Kidney (tissue), 14 donors: ENCODE results near the gene GFRA3. TPM values are rescaled to one million over a fixed set of nuclear protein-coding genes. Genes with fewer than 3 reads are reported as not detected.

ENCODE experiments used
- DNase-seq, 5 donors: peaks; one replicate each; pipeline ENCODE4 v3.0.0-alpha.2; 2013 to 2020
- FAIRE-seq: peaks from 2 replicates; lab custom pipeline; 2012; peaks lifted over from hg19 to GRCh38; lab: Jason Lieb, UNC
- H3K27ac ChIP-seq, 2 donors: one replicate each; pipeline ENCODE4 v1.7.0; 2013; ENCODE audit warnings: low read depth in 2 of 2, low read length in 2 of 2, inconsistent platforms in 1 of 2
- H3K27me3 ChIP-seq: one replicate; pipeline ENCODE4 v1.7.1; 2013; ENCODE audit warnings: low read length, inconsistent platforms; ENCODE audit not compliant: control insufficient read depth, insufficient read depth
- H3K36me3 ChIP-seq, 3 donors: one replicate each; pipeline versions ENCODE4 v1.7.0 to v1.7.1; 2013; ENCODE audit warnings: low read length in 3 of 3, control low read depth in 1 of 3, inconsistent platforms in 1 of 3; ENCODE audit not compliant: insufficient read depth in 3 of 3, control insufficient read depth in 2 of 3
- H3K4me1 ChIP-seq, 3 donors: one replicate each; pipeline versions ENCODE4 v1.7.0 to v1.7.1; 2013; ENCODE audit warnings: low read length in 3 of 3, inconsistent platforms in 1 of 3, low read depth in 1 of 3; ENCODE audit not compliant: control insufficient read depth in 2 of 3, insufficient read depth in 2 of 3
- H3K4me3 ChIP-seq, 3 donors: one replicate each; pipeline versions ENCODE4 v1.7.0 to v1.8.1; 2013; ENCODE audit warnings: low read length in 3 of 3, control low read depth in 1 of 3, inconsistent platforms in 1 of 3
- H3K9ac ChIP-seq, 3 donors: one replicate each; pipeline versions ENCODE4 v1.7.0 to v1.7.1; 2013; ENCODE audit warnings: low read length in 3 of 3, control low read depth in 1 of 3, inconsistent platforms in 1 of 3
- H3K9me3 ChIP-seq, 3 donors: one replicate each; pipeline versions ENCODE4 v1.7.0 to v1.7.1; 2013; ENCODE audit warnings: low read length in 3 of 3, control low read depth in 1 of 3, inconsistent platforms in 1 of 3; ENCODE audit not compliant: control insufficient read depth in 2 of 3, insufficient read depth in 1 of 3
- CTCF ChIP-seq: IDR thresholded peaks from 3 replicates; pipeline ENCODE4 v1.5.1; 2012; ENCODE audit warnings: mild to moderate bottlenecking, moderate library complexity, borderline replicate concordance; ENCODE audit not compliant: insufficient read depth; ENCODE audit errors: extremely low read depth
- intact Hi-C: fragments of 100-400 bp; cut with DNase I; formaldehyde crosslinking; loops from one replicate; pipeline ENCODE4 v1.11.1; 2022
- polyA plus RNA-seq: library from polyadenylated mRNA; stranded (reverse); fragments of 350-450 nt; fragmentation: Illumina TruSeq; extraction: RNeasy Lipid Tissue Mini Kit (QIAGEN cat#74804); gene quantifications from one replicate; pipeline ENCODE4 v1.2.3, GENCODE V29; 2014; ENCODE audit warnings: low read depth, low replicate concordance; ENCODE audit not compliant: insufficient read depth
- total RNA-seq: library from RNA; stranded (reverse); fragmentation: NEBNext Ultra II Directional; extraction: Animal tissue kit (Norgen Biotek cat#: 25700); gene quantifications from one replicate; pipeline ENCODE4 v1.2.1, GENCODE V29; 2021
- donor health status: control.
- donor health status: control.
- donor health status: control.
- donor health status: control.
- donor health status: control.
- donor health status: DM: yes; HTN: yes; CAD: no.
- donor health status: Normal renal cell carcinoma (clear cell type).

The GFRA3 gene
- total and polyA plus RNA-seq, 2 donors from 2014 or later, result 0.41 to 1.0 TPM

DNA sequence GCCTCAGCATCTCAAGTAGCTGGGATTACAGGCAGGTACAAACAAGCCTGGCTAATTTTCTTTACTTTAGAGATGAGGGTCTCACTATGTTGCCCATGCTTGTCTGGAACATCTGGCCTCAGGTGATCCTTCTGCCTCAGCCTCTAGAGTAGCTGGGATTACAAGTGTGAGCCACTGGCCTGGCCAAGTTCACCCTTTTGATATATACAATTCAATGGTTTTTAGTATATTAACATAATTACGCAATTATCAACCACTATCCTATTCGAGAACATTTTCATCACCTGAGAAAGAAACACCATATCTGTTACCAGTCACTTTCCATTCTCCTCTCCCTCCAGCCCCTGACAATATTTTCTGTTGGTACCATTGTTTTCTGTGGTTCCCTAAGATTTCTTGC is 57.6 kb downstream of the GFRA3 start:
- Histone ChIP-seq H3K4me3 (no peak overlapping the region), H3K9me3 (no peaks in the 10 kb centered on the region), H3K36me3 (no peaks in the 10 kb centered on the region), H3K9ac (no peak overlapping the region), H3K27ac (no peak overlapping the region), H3K27me3 (no peaks in the 10 kb centered on the region), H3K4me1 (peaks cover 0 to 4% (median 0%) of the 10 kb centered on the region in 3 donors)
- FAIRE-seq, result no peak
- no peak for DNase-seq
- intact Hi-C loops, result no loop called here
- TF ChIP-seq CTCF, result no peak

GRCh38 chr5:138213161-138214029 is 61.0 kb downstream of the GFRA3 start, which contains the start of gene CDC23:
Gene CDC23, minus strand, starts transcription at chr5:138213323. Its CDS starts 11 bp downstream, at chr5:138213312.
- peak; percentile 99 for FAIRE-seq

GRCh38 chr5:138212828-138213160 is 61.6 kb downstream of the GFRA3 start:
- TF ChIP-seq CTCF, result no peak
- intact Hi-C loops, result no loop called here
- Histone ChIP-seq H3K9ac (peak overlapping the region; percentile 74 to 99 (median 88)), H3K4me3 (peak overlapping the region; percentile 94 to 100 (median 95)), H3K36me3 (no peaks in the 10 kb centered on the region), H3K4me1 (peaks cover 0 to 4% (median 0%) of the 10 kb centered on the region in 3 donors), H3K27ac (peak overlapping the region; percentile 67 to 68), H3K27me3 (no peaks in the 10 kb centered on the region), H3K9me3 (no peaks in the 10 kb centered on the region)
- DNase-seq (peak in 1 of 5 donors; percentile 66), FAIRE-seq (no peak)

More at GRCh38 chr5:138213161-138214029, 61.0 kb downstream of the GFRA3 start, which contains the start of gene CDC23:
- intact Hi-C loops, result no loop called here
- H3K4me1 ChIP-seq, result peaks cover 0 to 4% (median 0%) of the 10 kb centered on the region in 3 donors
- H3K27ac ChIP-seq, result peak within 1 kb of the TSS; percentile 67 to 68
- DNase-seq, result peak; percentile 94 to 100 (median 98)
- no peaks in the 10 kb centered on the region for H3K27me3 ChIP-seq
- H3K9ac ChIP-seq, result peak within 1 kb of the TSS; percentile 74 to 99 (median 88)
- H3K9me3 ChIP-seq, result no peaks in the 10 kb centered on the region
- no peak for TF ChIP-seq CTCF
- H3K4me3 ChIP-seq, result peak within 1 kb of the TSS; percentile 94 to 100 (median 95)
- H3K36me3 ChIP-seq, result no peaks in the 10 kb centered on the region
